A204.1 (cell line): ENCODE data around the gene KRTAP4-11.
"Not testable (repeated sequence)": the region's sequence is repeated elsewhere in the genome, so short reads cannot be mapped to it uniquely, and the experiment has no call there.

Experiments used
- FAIRE-seq: peaks from 2 replicates; lab custom pipeline; 2012; peaks lifted over from hg19 to GRCh38; lab: Jason Lieb, UNC

The KRTAP4-11 gene

GRCh38 chr17:41117846-41118386 lies at the start of gene KRTAP4-11:
TSS of gene KRTAP4-11 (minus strand) at chr17:41118373. CDS start at chr17:41118315, 58 bp downstream.
- not testable (repeated sequence) for FAIRE-seq

- FAIRE-seq = no peak
Measured at GRCh38 chr17:41167561-41167960, 49.4 kb upstream of the KRTAP4-11 start.

GRCh38 chr17:41163828-41164227 lies 45.7 kb upstream of the KRTAP4-11 start:
- FAIRE-seq = no peak

- FAIRE-seq = no peak
Measured at GRCh38 chr17:41160648-41161047, 42.5 kb upstream of the KRTAP4-11 start, which contains the start of gene KRTAP4-4. TSS of gene KRTAP4-4 (minus strand) at chr17:41160748. CDS start at chr17:41160691, 57 bp downstream.

GRCh38 chr17:41160190-41160589 lies 42.0 kb upstream of the KRTAP4-11 start:
- not testable (repeated sequence) for FAIRE-seq

GRCh38 chr17:41153856-41154255 lies 35.7 kb upstream of the KRTAP4-11 start:
- no peak for FAIRE-seq

GRCh38 chr17:41151525-41151924 lies 33.4 kb upstream of the KRTAP4-11 start:
- no peak for FAIRE-seq

GRCh38 chr17:41150026-41150425 lies 31.9 kb upstream of the KRTAP4-11 start:
- no peak for FAIRE-seq

GRCh38 chr17:41149652-41149985 lies 31.4 kb upstream of the KRTAP4-11 start, which contains the start of gene KRTAP4-5:
TSS of gene KRTAP4-5 (minus strand) at chr17:41149825. CDS start at chr17:41149767, 58 bp downstream.
- no peak for FAIRE-seq

- not testable (repeated sequence) for FAIRE-seq
Measured at GRCh38 chr17:41148971-41149651, 30.9 kb upstream of the KRTAP4-11 start.

- no peak for FAIRE-seq
Measured at GRCh38 chr17:41147531-41148204, 29.5 kb upstream of the KRTAP4-11 start.

GRCh38 chr17:41145261-41145660 lies 27.1 kb upstream of the KRTAP4-11 start:
- no peak for FAIRE-seq

- FAIRE-seq = no peak
Measured at GRCh38 chr17:41144846-41145245, 26.7 kb upstream of the KRTAP4-11 start.

- no peak for FAIRE-seq
Measured at GRCh38 chr17:41141361-41141760, 23.2 kb upstream of the KRTAP4-11 start.

- FAIRE-seq = no peak
Measured at GRCh38 chr17:41140360-41141131, 22.4 kb upstream of the KRTAP4-11 start, which contains the start of gene KRTAP4-6. TSS of gene KRTAP4-6 (minus strand) at chr17:41140544. CDS start at chr17:41140487, 57 bp downstream.

GRCh38 chr17:41139865-41140264 lies 21.7 kb upstream of the KRTAP4-11 start:
- FAIRE-seq = not testable (repeated sequence)

- no peak for FAIRE-seq
Measured at GRCh38 chr17:41133880-41134735, 15.9 kb upstream of the KRTAP4-11 start.

GRCh38 chr17:41131979-41132378 lies 13.8 kb upstream of the KRTAP4-11 start:
- FAIRE-seq = no peak

- FAIRE-seq = no peak
Measured at GRCh38 chr17:41127371-41127770, 9.2 kb upstream of the KRTAP4-11 start.

- no peak for FAIRE-seq
Measured at GRCh38 chr17:41126412-41126811, 8.2 kb upstream of the KRTAP4-11 start.

GRCh38 chr17:41125064-41125463 lies 6.9 kb upstream of the KRTAP4-11 start:
- no peak for FAIRE-seq

- not testable (repeated sequence) for FAIRE-seq
Measured at GRCh38 chr17:41123991-41124371, 5.8 kb upstream of the KRTAP4-11 start, which contains the start of gene KRTAP4-12. TSS of gene KRTAP4-12 (minus strand) at chr17:41124182. CDS start at chr17:41124122, 60 bp downstream.
